Hematopoietic multipotent progenitor cell treated with erythropoietin and hydrocortisone succinate and interleukin-3 and kit ligand, for 17 days (in vitro differentiated cells): Measurements from ENCODE around the gene PPP1R14B.

Experiments used
- DNase-seq: peaks from one replicate; pipeline ENCODE4 v3.0.0-alpha.2; 2015; ENCODE audit warnings: low spot score

PPP1R14B gene

DNA sequence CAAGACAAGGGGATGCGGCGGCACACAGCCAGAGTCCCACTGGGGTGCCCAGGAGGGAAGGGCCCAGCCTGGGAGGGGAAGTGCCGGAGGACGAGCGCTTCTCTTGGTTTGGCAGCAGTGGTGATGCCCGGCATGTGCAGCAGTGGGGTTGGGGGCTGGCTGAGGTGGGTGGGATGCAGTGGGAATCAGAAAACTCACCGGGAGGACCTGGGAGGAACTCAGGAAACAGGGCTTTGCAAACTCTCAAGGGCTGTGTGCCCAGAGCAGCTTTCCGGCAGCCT is 37.2 kb downstream of the PPP1R14B start:
- DNase-seq: no peak

GRCh38 chr11:64208796-64209562 is 37.8 kb downstream of the PPP1R14B start:
- no peak for DNase-seq

GRCh38 chr11:64208086-64208795 is 38.5 kb downstream of the PPP1R14B start:
- DNase-seq: no peak

GRCh38 chr11:64207256-64208085 is 39.3 kb downstream of the PPP1R14B start:
- peak; percentile 90 for DNase-seq

DNA sequence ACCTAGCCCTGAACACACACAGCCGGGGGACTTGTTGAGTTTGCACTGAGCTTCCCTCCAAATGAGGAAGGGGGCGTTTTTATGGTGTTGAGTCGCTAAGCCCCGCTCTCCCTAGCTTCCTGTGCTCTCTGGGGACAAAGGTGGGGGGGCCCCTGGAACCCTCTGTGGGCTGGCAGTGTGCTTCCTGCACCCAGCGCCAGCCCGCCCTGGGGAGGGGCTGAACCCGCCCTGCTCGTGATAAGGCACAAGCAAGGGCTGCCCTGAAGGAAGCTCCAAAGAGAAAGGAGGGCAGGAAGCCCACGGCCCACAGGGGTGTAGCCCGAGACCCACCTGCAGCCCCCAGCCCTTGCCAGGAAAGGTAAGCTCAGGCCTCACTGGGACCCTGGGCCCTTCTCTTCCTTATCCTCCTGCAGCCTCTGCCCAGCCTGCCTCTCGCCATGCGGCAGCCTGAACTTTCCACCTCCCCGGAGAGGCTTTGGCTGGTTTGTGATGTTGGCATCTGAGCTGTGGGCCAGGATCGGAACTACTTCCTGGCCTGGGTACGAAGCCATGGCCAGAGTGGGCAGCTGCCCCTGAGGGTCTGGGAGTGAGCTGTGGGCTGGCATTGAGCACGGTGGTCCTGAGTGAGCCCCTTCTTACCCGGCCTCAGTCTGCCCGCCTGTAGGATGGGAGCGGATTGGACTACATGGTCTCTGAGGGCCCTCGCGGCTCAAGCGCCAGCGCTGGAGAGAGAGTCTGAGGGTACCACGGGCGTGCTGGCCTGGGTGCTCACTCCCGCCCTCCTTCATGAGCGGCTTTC is 40.1 kb downstream of the PPP1R14B start, which contains the start of gene FERMT3:
Gene FERMT3, plus strand, starts transcription at position 265 of the 799 bp plus-strand sequence. CDS start 644 bp downstream, outside the sequence.
- DNase-seq: peak; percentile 76

- peak; percentile 98 for DNase-seq
These were observed 42.2 kb downstream of the PPP1R14B start for GRCh38 chr11:64204464-64204989.

GRCh38 chr11:64204080-64204440 is 42.7 kb downstream of the PPP1R14B start:
- no peak for DNase-seq

DNA sequence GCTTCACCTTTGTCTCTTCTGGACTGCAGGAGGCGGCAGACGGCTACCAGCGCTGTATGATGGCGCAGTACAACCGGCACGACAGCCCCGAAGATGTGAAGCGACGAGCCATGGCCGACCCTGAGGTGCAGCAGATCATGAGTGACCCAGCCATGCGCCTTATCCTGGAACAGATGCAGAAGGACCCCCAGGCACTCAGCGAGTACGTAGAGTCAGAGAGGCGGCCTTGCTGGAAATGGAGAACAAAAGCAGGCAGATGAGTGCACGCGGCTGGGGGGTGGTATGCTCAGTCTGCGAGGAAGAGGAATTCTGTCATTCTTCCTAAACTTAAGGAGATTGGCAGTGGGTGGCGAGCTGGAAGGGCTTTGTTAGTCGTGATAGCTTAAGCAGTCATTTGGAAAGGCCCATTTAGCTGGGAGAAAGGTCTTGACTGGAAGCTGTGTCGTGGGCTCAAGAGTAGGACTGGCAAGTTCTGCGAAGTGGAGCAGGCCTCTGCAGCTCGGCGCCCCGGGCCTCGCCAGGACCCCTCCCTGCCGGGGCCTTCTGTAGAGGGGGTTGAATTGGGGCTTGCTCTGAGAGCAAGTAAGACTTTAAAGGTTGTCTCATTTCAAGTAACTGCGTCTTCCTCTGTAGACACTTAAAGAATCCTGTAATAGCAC is 43.2 kb downstream of the PPP1R14B start:
- no peak for DNase-seq

DNA sequence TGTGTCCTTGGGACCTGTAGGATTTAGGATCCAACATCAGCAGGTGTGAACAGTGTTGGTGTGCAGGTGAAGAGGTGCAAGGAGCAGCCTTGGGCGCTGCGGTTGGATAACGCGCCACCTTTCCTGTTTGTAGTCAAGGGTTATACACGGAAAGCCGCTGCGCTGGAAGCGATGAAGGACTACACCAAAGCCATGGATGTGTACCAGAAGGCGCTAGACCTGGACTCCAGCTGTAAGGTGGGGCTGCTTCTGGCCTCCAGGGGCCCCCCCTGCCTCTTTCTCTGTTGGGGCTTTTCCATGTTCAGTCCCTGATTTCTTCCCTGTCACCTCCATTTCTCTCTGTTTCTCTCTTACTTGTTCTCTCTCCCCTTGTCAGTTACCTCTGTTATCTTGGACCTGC is 43.8 kb downstream of the PPP1R14B start:
- DNase-seq: no peak

DNA sequence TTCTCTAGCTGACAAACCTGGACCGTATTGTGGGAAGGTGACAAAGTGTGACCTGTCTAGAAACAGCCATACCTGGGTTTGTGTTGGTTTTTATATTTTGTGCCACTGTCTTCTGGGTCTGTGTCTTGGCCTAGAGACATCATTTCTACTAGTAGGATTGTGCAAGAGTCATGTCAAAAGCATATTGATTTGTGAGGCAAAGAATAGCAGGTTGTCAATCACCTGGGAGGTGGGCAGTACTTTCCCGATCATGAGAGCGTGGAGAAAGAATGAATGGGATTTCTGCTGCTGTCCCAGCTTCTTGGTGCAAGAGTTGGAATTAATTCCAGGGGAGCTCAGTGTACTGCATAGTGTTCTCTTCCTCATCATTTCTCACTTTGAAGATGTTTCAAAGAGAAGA is 45.2 kb downstream of the PPP1R14B start:
- no peak for DNase-seq

GRCh38 chr11:64198511-64198910 is 48.2 kb downstream of the PPP1R14B start:
- DNase-seq: no peak

DNA sequence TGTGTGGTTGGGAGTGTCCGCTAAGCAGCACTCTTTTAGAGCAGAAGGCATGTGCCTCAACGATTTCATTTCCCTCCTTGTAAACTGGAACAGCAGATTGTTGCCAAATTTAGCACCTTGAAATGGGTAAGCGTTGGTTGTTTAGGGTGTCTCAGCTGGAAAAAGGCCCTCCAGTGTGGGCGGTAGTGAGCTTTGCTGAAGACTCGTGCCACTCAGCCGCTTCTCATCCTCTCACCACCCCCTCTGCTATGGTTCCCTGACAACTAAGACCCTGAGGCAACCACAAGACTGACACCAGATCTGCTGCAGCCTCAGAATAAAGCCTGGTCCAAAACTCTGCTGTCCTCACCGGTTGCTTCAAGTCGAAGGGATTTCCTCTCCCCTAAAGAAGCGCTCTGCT is 50.1 kb downstream of the PPP1R14B start:
- DNase-seq: no peak
